Measurements from ENCODE around the gene STARD9.

DNA sequence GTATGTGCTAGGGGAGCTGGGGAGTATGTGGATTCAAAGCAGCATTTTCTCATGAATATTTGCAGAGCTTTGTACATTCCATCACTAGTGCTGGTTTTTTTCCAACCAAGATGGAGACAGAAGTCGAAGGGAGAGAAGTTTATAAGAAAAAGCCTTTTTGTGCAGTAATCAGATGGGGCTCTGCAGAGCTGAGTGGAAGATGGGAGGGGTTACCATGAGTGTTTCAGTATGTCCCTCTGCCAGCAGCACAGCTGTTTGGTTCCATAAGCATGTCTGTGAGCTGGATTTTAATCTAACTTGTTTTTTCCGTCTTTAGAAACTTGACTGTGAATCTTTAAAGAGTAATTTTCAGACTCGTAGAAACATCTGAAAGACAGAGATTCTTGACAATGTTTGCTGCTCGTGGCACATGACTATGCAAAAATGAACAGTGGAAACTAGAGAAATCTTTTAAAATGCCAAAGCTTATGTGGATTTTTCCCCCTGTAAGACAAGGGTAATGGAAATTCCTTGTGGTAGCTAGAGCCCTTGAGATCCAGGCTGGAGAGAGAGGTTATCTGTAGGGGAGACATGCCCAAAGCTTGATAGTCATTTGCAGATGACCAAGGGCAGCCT, 20.3 kb downstream of the STARD9 start:
- no peak for TF ChIP-seq SIN3A (IDR thresholded peaks at IDR 0.05; ENCODE audit: borderline replicate concordance, insufficient read depth, low read length)
- TF ChIP-seq, protein P1, sequence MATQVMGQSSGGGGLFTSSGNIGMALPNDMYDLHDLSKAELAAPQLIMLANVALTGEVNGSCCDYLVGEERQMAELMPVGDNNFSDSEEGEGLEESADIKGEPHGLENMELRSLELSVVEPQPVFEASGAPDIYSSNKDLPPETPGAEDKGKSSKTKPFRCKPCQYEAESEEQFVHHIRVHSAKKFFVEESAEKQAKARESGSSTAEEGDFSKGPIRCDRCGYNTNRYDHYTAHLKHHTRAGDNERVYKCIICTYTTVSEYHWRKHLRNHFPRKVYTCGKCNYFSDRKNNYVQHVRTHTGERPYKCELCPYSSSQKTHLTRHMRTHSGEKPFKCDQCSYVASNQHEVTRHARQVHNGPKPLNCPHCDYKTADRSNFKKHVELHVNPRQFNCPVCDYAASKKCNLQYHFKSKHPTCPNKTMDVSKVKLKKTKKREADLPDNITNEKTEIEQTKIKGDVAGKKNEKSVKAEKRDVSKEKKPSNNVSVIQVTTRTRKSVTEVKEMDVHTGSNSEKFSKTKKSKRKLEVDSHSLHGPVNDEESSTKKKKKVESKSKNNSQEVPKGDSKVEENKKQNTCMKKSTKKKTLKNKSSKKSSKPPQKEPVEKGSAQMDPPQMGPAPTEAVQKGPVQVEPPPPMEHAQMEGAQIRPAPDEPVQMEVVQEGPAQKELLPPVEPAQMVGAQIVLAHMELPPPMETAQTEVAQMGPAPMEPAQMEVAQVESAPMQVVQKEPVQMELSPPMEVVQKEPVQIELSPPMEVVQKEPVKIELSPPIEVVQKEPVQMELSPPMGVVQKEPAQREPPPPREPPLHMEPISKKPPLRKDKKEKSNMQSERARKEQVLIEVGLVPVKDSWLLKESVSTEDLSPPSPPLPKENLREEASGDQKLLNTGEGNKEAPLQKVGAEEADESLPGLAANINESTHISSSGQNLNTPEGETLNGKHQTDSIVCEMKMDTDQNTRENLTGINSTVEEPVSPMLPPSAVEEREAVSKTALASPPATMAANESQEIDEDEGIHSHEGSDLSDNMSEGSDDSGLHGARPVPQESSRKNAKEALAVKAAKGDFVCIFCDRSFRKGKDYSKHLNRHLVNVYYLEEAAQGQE (IDR thresholded peaks at IDR 0.05; ENCODE audit: insufficient read depth in 1 of 2, low read depth in 2 of 2, low read length in 2 of 2) = no peak
- no peak for TF ChIP-seq POLR2AphosphoS5 (IDR thresholded peaks at IDR 0.05; ENCODE audit: low read depth, low read length)
- TF ChIP-seq TAF1 (IDR thresholded peaks at IDR 0.05; ENCODE audit: borderline replicate concordance, insufficient read depth, low read length) = no peak
